Tibial nerve (tissue), 4 donors: ENCODE results near the gene DENND2A. TPM values are rescaled to one million over a fixed set of nuclear protein-coding genes. Genes with fewer than 3 reads are reported as not detected.

ENCODE experiments used
- DNase-seq, 2 donors: peaks; one replicate each; pipeline ENCODE4 v3.0.0-alpha.2; 2019; ENCODE audit warnings: low spot score in 2 of 2
- H3K27ac ChIP-seq, 4 donors: fragments of 200-600 bp; sonication (generic) in 3 of 4; one replicate each; pipeline ENCODE4 v1.5.1; 2017 to 2019; ENCODE audit warnings: mild to moderate bottlenecking in 1 of 4
- H3K27me3 ChIP-seq, 2 donors: fragments of 200-600 bp; sonication (generic) in 1 of 2; one replicate each; pipeline versions ENCODE4 v1.5.1 to v1.6.0; 2017 to 2019
- H3K36me3 ChIP-seq, 3 donors: fragments of 200-600 bp; sonication (generic); one replicate each; pipeline ENCODE4 v1.5.1; 2018 to 2019
- H3K4me1 ChIP-seq, 4 donors: fragments of 200-600 bp; sonication (generic) in 3 of 4; one replicate each; pipeline ENCODE4 v1.5.1; 2017 to 2019
- H3K4me3 ChIP-seq, 4 donors: fragments of 200-600 bp; sonication (generic) in 3 of 4; one replicate each; pipeline ENCODE4 v1.5.1; 2017 to 2019; ENCODE audit warnings: mild to moderate bottlenecking in 1 of 4, moderate library complexity in 1 of 4
- H3K9me3 ChIP-seq, 4 donors: fragments of 200-600 bp; sonication (generic) in 3 of 4; one replicate each; pipeline ENCODE4 v1.5.1; 2017 to 2019
- EP300 ChIP-seq, 2 donors: sonication (generic); formaldehyde crosslinking; IDR thresholded peaks; one replicate each; pipeline ENCODE4 v1.6.1; 2017; ENCODE audit warnings: antibody characterized with exemption in 2 of 2, mild to moderate bottlenecking in 1 of 2
- POLR2A ChIP-seq, 2 donors: fragments of 450-650 bp; IDR thresholded peaks; one replicate each; pipeline ENCODE4 v1.6.1; 2017; ENCODE audit warnings: antibody characterized with exemption in 2 of 2, mild to moderate bottlenecking in 2 of 2, moderate library complexity in 2 of 2
- WGBS, 2 donors: methylation state at CpG; one replicate each; pipeline ENCODE4 v1.1.5; 2018; 5-methylcytosine and 5-hydroxymethylcytosine counted together
- total RNA-seq, 4 donors: library from RNA; depleted of rRNA; stranded (reverse); fragments of >200 nt; gene quantifications; one replicate each; pipeline ENCODE4 v1.1.0, GENCODE V29; 2016
- TF ChIP-seq, protein P1 (sequence below), 5 experiments: fragments of 200-600 bp in 3 of 5; fragments of 450-650 bp in 2 of 5; sonication (generic) in 3 of 5; IDR thresholded peaks; one replicate each; pipeline ENCODE4 v1.5.1; 2016 to 2019; ENCODE audit warnings: antibody characterized with exemption in 5 of 5, mild to moderate bottlenecking in 3 of 5, moderate library complexity in 2 of 5

Gene DENND2A
- total RNA-seq, 4 donors from 2014 or later = 18.3 to 28.0 (median 24.2) TPM

DNA sequence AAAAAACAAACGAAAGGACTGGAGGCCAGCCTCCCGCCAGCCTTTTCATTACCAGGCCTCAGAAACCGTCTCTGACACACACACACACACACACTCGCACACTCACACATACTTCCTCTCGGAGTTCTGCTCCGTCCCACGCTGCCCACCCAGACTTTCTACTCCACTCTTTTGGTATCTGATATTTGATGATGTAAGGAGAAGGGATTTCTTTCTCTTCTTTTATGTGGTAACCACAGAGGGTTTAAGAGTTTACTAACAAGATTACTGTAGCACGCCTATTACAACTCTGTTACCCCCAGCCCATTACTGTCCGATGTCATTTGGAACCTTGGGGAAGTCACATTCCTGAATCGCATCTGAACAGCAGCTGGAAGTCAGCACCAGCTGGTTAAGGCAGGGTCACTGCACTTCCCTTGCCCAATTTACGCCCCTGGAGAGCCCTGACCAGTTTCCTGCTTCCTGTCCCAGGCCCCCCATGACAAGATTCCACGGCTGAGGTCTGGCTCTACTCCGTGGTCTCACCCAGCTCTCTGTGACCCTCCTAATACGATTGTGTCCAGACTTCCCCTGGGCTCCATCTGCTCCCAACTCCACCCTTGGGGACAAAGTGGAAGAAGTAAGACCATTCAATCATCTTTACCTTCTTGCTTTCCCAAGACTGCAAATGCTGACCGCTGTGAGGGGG, 1.1 kb downstream of the DENND2A start:
- DNase-seq = peak in 1 of 2 donors; percentile 50
- H3K4me3 ChIP-seq = peak overlapping the region; percentile 51 to 87 (median 70)
- no peaks in the 10 kb centered on the region for H3K36me3 ChIP-seq
- H3K27ac ChIP-seq = peak overlapping the region; percentile 78 to 86 (median 78)
- WGBS, 2 donors = 7 to 9% methylated on average over 15 of the region's 15 CpGs
- H3K4me1 ChIP-seq = peaks cover 0 to 73% (median 26%) of the 10 kb centered on the region in 4 donors
- peaks cover 0 to 22% of the 10 kb centered on the region in 2 donors for H3K27me3 ChIP-seq
- no peak for TF ChIP-seq EP300 (IDR thresholded peaks at IDR 0.05)
- TF ChIP-seq, protein P1, sequence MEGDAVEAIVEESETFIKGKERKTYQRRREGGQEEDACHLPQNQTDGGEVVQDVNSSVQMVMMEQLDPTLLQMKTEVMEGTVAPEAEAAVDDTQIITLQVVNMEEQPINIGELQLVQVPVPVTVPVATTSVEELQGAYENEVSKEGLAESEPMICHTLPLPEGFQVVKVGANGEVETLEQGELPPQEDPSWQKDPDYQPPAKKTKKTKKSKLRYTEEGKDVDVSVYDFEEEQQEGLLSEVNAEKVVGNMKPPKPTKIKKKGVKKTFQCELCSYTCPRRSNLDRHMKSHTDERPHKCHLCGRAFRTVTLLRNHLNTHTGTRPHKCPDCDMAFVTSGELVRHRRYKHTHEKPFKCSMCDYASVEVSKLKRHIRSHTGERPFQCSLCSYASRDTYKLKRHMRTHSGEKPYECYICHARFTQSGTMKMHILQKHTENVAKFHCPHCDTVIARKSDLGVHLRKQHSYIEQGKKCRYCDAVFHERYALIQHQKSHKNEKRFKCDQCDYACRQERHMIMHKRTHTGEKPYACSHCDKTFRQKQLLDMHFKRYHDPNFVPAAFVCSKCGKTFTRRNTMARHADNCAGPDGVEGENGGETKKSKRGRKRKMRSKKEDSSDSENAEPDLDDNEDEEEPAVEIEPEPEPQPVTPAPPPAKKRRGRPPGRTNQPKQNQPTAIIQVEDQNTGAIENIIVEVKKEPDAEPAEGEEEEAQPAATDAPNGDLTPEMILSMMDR (IDR thresholded peaks at IDR 0.05) = no peak
- no peak for TF ChIP-seq POLR2A (IDR thresholded peaks at IDR 0.05)
- H3K9me3 ChIP-seq = no peaks in the 10 kb centered on the region

DNA sequence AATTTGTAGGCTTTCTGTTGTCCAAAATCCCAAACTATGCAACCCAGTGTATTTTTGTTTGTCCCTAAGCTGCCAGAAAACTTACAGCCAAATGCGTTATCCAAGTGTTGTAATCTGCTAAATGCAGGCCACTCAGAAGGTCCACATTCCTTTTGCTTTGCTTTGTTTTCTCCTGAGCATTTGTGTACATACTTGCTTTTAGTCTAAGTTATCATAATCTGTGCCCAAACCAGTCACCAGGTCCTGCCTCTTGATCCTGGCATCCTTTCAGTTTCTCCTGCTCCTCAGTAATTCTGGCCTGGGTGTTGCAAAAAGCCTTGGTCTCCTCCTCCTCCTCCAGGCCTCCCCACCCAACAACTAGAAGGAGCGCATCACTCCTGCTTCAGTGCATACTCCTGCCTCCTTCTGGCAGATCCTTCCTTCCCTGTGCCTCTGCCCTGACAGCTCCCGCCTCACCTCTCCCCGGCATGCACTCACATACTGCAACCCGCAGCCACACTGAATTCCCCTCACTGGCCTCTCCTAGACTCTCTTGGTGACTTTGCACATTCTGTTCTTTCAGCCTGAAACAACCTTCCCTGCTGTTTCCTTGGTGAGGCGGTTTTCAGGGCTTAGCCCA, 2.3 kb downstream of the DENND2A start:
- no peaks in the 10 kb centered on the region for H3K36me3 ChIP-seq
- DNase-seq = peak in 1 of 2 donors; percentile 21
- H3K27me3 ChIP-seq = peaks cover 0 to 22% of the 10 kb centered on the region in 2 donors
- peak overlapping the region in 3 of 4 donors; percentile 78 to 86 (median 78) for H3K27ac ChIP-seq
- WGBS, 2 donors = 47 to 54% methylated on average over 6 of the region's 6 CpGs
- H3K4me3 ChIP-seq = peak overlapping the region in 1 of 4 donors; percentile 79
- H3K4me1 ChIP-seq = peaks cover 0 to 74% (median 26%) of the 10 kb centered on the region in 4 donors
- TF ChIP-seq EP300 (IDR thresholded peaks at IDR 0.05) = peak; percentile 15 to 32
- no peak for TF ChIP-seq POLR2A (IDR thresholded peaks at IDR 0.05)
- H3K9me3 ChIP-seq = no peaks in the 10 kb centered on the region

DNA sequence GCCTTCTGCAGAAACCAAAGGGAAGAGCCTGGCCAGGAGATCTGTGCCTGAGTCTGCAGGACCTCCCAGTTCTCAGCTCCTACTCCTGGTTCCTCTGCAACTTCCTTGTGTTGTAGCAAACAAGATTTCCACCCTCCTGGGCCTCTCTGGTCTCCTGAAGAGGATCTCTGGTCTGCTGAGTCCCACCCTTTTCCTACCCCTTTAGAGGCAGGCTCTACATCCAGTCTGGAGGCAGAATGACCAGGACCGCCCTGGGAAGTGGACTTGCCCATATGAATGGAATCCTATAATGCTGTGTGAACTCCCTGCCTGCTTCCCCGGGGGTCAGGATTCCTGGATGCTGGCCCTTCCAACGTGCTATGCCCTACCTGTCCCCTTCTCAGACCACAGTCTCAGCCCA, 3.2 kb downstream of the DENND2A start:
- Histone ChIP-seq H3K4me3 (no peak overlapping the region), H3K36me3 (no peaks in the 10 kb centered on the region), H3K4me1 (peaks cover 0 to 77% (median 26%) of the 10 kb centered on the region in 4 donors), H3K27me3 (peaks cover 0 to 22% of the 10 kb centered on the region in 2 donors), H3K9me3 (no peaks in the 10 kb centered on the region), H3K27ac (peak overlapping the region; percentile 11 to 65 (median 28))
- DNase-seq = no peak
- TF ChIP-seq, protein P1 (IDR thresholded peaks at IDR 0.05) = no peak
- TF ChIP-seq EP300 (IDR thresholded peaks at IDR 0.05) = no peak
- no peak for TF ChIP-seq POLR2A (IDR thresholded peaks at IDR 0.05)
- WGBS, 2 donors = 35 to 70% methylated on average over 3 of the region's 3 CpGs

DNA sequence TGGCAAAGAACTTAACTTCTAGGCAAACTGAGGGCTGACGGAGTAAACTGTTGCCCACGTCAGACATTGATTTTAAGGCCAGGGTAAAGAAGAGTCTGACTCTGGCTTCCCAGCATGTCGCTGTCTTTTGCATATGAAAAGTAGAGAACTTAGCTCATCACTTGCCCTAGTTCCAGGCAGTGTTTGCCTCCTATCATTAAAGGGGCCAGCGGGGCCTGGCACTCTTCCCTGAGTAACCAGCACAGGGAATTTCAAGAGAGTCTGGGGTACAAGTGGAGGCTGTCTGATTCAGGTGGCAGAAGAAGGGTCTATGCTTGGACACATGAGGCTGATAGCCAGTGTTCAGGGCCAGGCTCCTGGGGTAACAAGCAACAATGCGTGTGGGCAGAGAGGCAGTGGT, 4.8 kb downstream of the DENND2A start:
- peaks cover 0 to 18% of the 10 kb centered on the region in 2 donors for H3K27me3 ChIP-seq
- peaks cover 0 to 79% (median 21%) of the 10 kb centered on the region in 4 donors for H3K4me1 ChIP-seq
- H3K36me3 ChIP-seq = no peaks in the 10 kb centered on the region
- DNase-seq = no peak
- no peak overlapping the region for H3K4me3 ChIP-seq
- H3K27ac ChIP-seq = peak overlapping the region in 3 of 4 donors; percentile 11 to 74 (median 64)
- TF ChIP-seq, protein P1 (IDR thresholded peaks at IDR 0.05) = no peak
- no peak for TF ChIP-seq EP300 (IDR thresholded peaks at IDR 0.05)
- TF ChIP-seq POLR2A (IDR thresholded peaks at IDR 0.05) = no peak
- 33 to 57% methylated on average over 5 of the region's 5 CpGs for WGBS, 2 donors
- H3K9me3 ChIP-seq = no peaks in the 10 kb centered on the region

DNA sequence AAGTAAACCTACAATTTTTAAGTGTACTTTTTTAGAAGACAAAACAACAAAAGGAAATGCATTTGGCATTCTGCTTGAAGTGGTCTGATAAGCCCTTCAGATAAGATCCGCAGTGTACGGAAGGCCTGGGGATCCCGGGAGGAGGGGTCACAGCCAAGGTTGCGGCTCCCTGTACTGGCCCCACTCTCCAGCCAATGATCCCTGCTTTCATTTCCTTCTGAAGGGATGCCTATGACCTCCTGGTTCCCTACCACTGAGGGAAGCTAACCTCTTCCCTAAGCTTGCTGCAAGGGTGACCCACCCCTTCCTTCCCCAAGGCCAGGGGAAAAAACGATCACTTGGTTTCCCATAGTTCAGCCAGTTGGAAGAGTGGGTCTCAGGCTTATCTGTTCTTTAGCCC, 5.3 kb downstream of the DENND2A start:
- peaks cover 0 to 17% of the 10 kb centered on the region in 2 donors for H3K27me3 ChIP-seq
- peak overlapping the region in 2 of 4 donors; percentile 64 to 74 for H3K27ac ChIP-seq
- no peak for DNase-seq
- H3K4me1 ChIP-seq = peaks cover 0 to 80% (median 20%) of the 10 kb centered on the region in 4 donors
- H3K4me3 ChIP-seq = no peak overlapping the region
- H3K36me3 ChIP-seq = no peaks in the 10 kb centered on the region
- H3K9me3 ChIP-seq = no peaks in the 10 kb centered on the region
- TF ChIP-seq, protein P1 (IDR thresholded peaks at IDR 0.05) = no peak
- TF ChIP-seq POLR2A (IDR thresholded peaks at IDR 0.05) (no peak), EP300 (IDR thresholded peaks at IDR 0.05) (no peak)
- WGBS, 2 donors = 42 to 54% methylated on average over 5 of the region's 5 CpGs
